PC-9 (cell line): ENCODE data around the gene PROM1. TPM values are rescaled to one million over a fixed set of nuclear protein-coding genes. Genes with fewer than 3 reads are reported as not detected.

Experiments used
- BruUV-seq: library from RNA; stranded (reverse); fragments of 400-500 nt; replicated peaks from 2 replicates; lab custom pipeline; 2021; lab: Mats Ljungman, UMichigan
- CTCF ChIA-PET: fragments of 300-600 bp; sonication (Branson Sonifier 250); formaldehyde crosslinking; loops from one replicate; lab custom pipeline; 2022; ENCODE audit warnings: antibody characterized with exemption; lab: Charles Lee
- POLR2A ChIA-PET: fragments of 300-600 bp; sonication (Branson Sonifier 250); formaldehyde crosslinking; loops from one replicate; lab custom pipeline; 2022; ENCODE audit warnings: antibody characterized with exemption; ENCODE audit not compliant: unreplicated experiment; lab: Charles Lee
- DNase-seq, 2 experiments: peaks; one replicate each; pipeline versions ENCODE4 v3.0.0 to v3.0.0-alpha.2; 2015 to 2022; ENCODE audit warnings: mixed read lengths in 1 of 2
- H2AFZ ChIP-seq: fragments of 200-600 bp; sonication (generic); 2 replicates; pipeline ENCODE4 v1.8.1; 2017; ENCODE audit warnings: antibody characterized with exemption
- H3F3A ChIP-seq: fragments of 200-600 bp; sonication (generic); 2 replicates; pipeline ENCODE4 v1.8.1; 2017; ENCODE audit warnings: antibody characterized with exemption, mild to moderate bottlenecking, low read depth; ENCODE audit not compliant: insufficient read depth
- H3K27ac ChIP-seq: fragments of 200-600 bp; sonication (generic); 2 replicates; pipeline ENCODE4 v1.6.1; 2016; ENCODE audit warnings: mixed run types
- H3K27me3 ChIP-seq: fragments of 200-600 bp; sonication (generic); 2 replicates; pipeline ENCODE4 v1.6.1; 2016; ENCODE audit warnings: low read depth, mixed run types; ENCODE audit not compliant: insufficient read depth
- H3K36me3 ChIP-seq: fragments of 200-600 bp; sonication (generic); 2 replicates; pipeline ENCODE4 v1.6.1; 2016; ENCODE audit warnings: low read depth, mixed run types
- H3K4me1 ChIP-seq: fragments of 200-600 bp; sonication (generic); replicated peaks from 2 replicates; pipeline ENCODE4 v1.6.1; 2016; ENCODE audit warnings: mixed run types; ENCODE audit not compliant: insufficient read depth
- H3K4me2 ChIP-seq: fragments of 200-600 bp; sonication (generic); 2 replicates; pipeline ENCODE4 v1.6.1; 2017; ENCODE audit warnings: mixed run types
- H3K4me3 ChIP-seq: fragments of 200-600 bp; sonication (generic); 2 replicates; pipeline ENCODE4 v1.6.1; 2016; ENCODE audit warnings: mixed run types
- H3K79me2 ChIP-seq: fragments of 200-600 bp; sonication (generic); 2 replicates; pipeline ENCODE4 v1.6.1; 2017; ENCODE audit warnings: low read depth, mixed run types
- H3K9me2 ChIP-seq: fragments of 200-600 bp; sonication (generic); 2 replicates; pipeline ENCODE4 v1.8.1; 2017; ENCODE audit warnings: mild to moderate bottlenecking; ENCODE audit not compliant: insufficient read depth
- H3K9me3 ChIP-seq: fragments of 200-600 bp; sonication (generic); 2 replicates; pipeline ENCODE4 v1.8.1; 2016; ENCODE audit warnings: low read depth; ENCODE audit not compliant: insufficient read depth
- H4K20me1 ChIP-seq: fragments of 200-600 bp; sonication (generic); 2 replicates; pipeline ENCODE4 v1.8.1; 2017; ENCODE audit not compliant: insufficient read depth
- EZH2 ChIP-seq: fragments of 200-600 bp; sonication (generic); IDR thresholded peaks from 2 replicates; pipeline ENCODE4 v1.8.0; 2017; ENCODE audit warnings: antibody characterized with exemption, low read depth
- intact Hi-C: fragments of 100-400 bp; cut with micrococcal nuclease; formaldehyde crosslinking; loops from one replicate; pipeline ENCODE4 v1.10.0; 2022; ENCODE audit not compliant: unreplicated experiment
- total RNA-seq: library from RNA; stranded (reverse); gene quantifications from 2 replicates; pipeline ENCODE4 v1.2.3, GENCODE V29; 2021
- TF ChIP-seq, protein P1 (sequence below): fragments of 200-600 bp; sonication (generic); conservative IDR thresholded peaks from 2 replicates; pipeline ENCODE4 v1.6.1; 2017; ENCODE audit warnings: mixed run types, antibody characterized with exemption, mild to moderate bottlenecking, moderate library complexity

The PROM1 gene
- total RNA-seq, 1 experiment from 2014 or later = not detected

DNA sequence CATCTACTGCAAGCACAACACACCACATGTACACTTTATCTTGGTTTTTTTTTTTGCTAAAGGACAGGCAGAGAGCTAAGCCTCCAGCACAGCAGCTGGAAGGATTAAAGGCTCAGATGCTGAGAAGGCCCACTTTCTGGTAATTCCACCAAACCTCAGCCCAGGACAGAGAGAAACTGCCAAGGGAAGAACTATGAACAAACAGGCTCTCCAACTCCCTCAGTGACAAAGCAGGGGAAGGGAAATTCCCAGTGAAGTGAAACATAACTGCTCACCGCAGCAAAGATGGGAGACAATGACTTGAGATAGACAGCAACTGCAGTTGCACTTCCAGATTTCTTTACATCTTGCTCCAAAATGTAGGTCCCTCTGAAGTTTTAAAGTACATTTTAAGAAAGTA is 4.8 kb downstream of the PROM1 start:
- DNase-seq = no peak
- intact Hi-C loops = no loop called here
- TF ChIP-seq, protein P1, sequence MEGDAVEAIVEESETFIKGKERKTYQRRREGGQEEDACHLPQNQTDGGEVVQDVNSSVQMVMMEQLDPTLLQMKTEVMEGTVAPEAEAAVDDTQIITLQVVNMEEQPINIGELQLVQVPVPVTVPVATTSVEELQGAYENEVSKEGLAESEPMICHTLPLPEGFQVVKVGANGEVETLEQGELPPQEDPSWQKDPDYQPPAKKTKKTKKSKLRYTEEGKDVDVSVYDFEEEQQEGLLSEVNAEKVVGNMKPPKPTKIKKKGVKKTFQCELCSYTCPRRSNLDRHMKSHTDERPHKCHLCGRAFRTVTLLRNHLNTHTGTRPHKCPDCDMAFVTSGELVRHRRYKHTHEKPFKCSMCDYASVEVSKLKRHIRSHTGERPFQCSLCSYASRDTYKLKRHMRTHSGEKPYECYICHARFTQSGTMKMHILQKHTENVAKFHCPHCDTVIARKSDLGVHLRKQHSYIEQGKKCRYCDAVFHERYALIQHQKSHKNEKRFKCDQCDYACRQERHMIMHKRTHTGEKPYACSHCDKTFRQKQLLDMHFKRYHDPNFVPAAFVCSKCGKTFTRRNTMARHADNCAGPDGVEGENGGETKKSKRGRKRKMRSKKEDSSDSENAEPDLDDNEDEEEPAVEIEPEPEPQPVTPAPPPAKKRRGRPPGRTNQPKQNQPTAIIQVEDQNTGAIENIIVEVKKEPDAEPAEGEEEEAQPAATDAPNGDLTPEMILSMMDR = no peak
- TF ChIP-seq EZH2 = no peak
- no peak overlapping the region for H3K27ac ChIP-seq
- no peaks in the 10 kb centered on the region for H3F3A ChIP-seq
- H3K4me2 ChIP-seq = no peak overlapping the region
- no TSS peak for BruUV-seq
- H3K27me3 ChIP-seq = no peaks in the 10 kb centered on the region
- POLR2A ChIA-PET = no interaction called here
- H3K9me3 ChIP-seq = no peaks in the 10 kb centered on the region
- no peaks in the 10 kb centered on the region for H3K4me1 ChIP-seq
- no peaks in the 10 kb centered on the region for H3K9me2 ChIP-seq
- CTCF ChIA-PET = no interaction called here
- H3K36me3 ChIP-seq = no peaks in the 10 kb centered on the region
- H2AFZ ChIP-seq = no peak overlapping the region
- H3K4me3 ChIP-seq = no peak overlapping the region
- no peaks in the 10 kb centered on the region for H4K20me1 ChIP-seq
- no peaks in the 10 kb centered on the region for H3K79me2 ChIP-seq

GRCh38 chr4:16078195-16078760 is 5.5 kb downstream of the PROM1 start:
- Histone ChIP-seq H3K9me2 (no peaks in the 10 kb centered on the region), H3K4me1 (no peaks in the 10 kb centered on the region), H4K20me1 (no peaks in the 10 kb centered on the region), H3K27me3 (peaks cover 5% of the 10 kb centered on the region; the same call in 1 of the 2 replicates), H3K4me3 (no peak overlapping the region), H3K36me3 (no peaks in the 10 kb centered on the region), H2AFZ (no peak overlapping the region), H3K27ac (no peak overlapping the region), H3K79me2 (no peaks in the 10 kb centered on the region), H3K9me3 (no peaks in the 10 kb centered on the region), H3K4me2 (no peak overlapping the region), H3F3A (no peaks in the 10 kb centered on the region)
- ChIA-PET POLR2A (no interaction called here), CTCF (no interaction called here)
- intact Hi-C loops = no loop called here
- no TSS peak for BruUV-seq
- TF ChIP-seq EZH2 = no peak
- TF ChIP-seq, protein P1 = no peak
- DNase-seq = no peak

GRCh38 chr4:16077786-16078185 is 6.0 kb downstream of the PROM1 start:
- H3K27ac ChIP-seq = no peak overlapping the region
- H4K20me1 ChIP-seq = no peaks in the 10 kb centered on the region
- no peaks in the 10 kb centered on the region for H3K9me2 ChIP-seq
- no peaks in the 10 kb centered on the region for H3F3A ChIP-seq
- no peaks in the 10 kb centered on the region for H3K79me2 ChIP-seq
- H3K9me3 ChIP-seq = no peaks in the 10 kb centered on the region
- no peak overlapping the region for H3K4me3 ChIP-seq
- intact Hi-C loops = no loop called here
- CTCF ChIA-PET = no interaction called here
- peaks cover 5% of the 10 kb centered on the region; the same call in 1 of the 2 replicates for H3K27me3 ChIP-seq
- no TSS peak for BruUV-seq
- TF ChIP-seq, protein P1 = no peak
- no peak for TF ChIP-seq EZH2
- POLR2A ChIA-PET = no interaction called here
- no peak overlapping the region for H3K4me2 ChIP-seq
- no peaks in the 10 kb centered on the region for H3K4me1 ChIP-seq
- no peaks in the 10 kb centered on the region for H3K36me3 ChIP-seq
- no peak for DNase-seq
- H2AFZ ChIP-seq = no peak overlapping the region
